Measurements from ENCODE around the gene FIGLA. TPM values are rescaled to one million over a fixed set of nuclear protein-coding genes. Genes with fewer than 3 reads are reported as not detected.
"Not testable (repeated sequence)": the region's sequence is repeated elsewhere in the genome, so short reads cannot be mapped to it uniquely, and the experiment has no call there.

Gene FIGLA
- total RNA-seq, 4 donors from 2014 or later, result not detected

DNA sequence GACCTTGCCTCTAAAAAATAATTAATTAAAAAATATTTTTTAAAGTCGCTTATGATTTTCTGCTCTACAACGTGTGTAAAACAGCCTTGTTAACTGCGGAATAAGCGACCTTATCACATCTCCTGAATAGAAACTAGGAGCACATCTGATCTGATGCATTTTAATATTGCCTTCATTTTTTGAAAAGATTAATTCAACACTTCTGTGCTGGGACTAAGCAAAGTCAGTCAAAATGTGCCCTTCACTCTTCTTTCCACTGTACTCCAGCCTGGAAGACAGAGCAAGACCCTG, 17.3 kb upstream of the FIGLA start:
- intact Hi-C loops (cut with DNase I; ENCODE audit: low total_unique reads), result no loop called here

DNA sequence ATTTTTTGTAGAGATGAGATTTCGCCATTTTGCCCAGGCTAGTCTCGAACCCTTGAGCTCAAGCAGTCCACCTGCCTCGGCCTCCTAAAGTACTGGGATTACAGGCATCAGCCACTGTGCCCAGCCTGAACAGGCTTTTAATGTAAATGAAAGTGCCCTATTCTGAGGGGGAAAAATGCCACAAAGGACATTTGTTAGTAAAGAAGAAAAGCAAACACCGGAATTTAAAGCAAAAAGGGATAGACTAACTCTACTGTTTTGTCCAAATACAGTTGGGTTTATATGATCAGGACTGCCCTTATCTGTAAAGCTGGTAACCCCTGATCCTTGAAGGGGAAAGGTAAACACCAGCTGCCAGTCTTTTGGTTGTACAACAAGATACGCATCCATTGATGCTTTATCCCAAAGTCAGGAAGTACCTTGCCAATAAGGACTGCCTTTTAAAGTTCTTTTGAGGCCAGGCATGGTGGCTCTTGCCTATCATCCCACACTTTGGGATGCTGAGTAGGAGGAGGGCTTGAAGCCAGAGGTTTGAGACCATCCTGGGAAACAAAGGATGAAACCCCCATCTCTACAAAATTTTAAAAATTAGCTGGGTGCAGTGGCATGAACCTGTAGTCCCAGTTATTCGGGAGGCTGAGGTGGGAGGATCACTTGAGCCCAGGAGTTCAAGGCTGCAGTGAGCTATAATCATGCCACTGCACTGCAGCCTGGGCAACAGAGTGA, 16.8 kb upstream of the FIGLA start:
- intact Hi-C loops (cut with DNase I; ENCODE audit: low total_unique reads), result no loop called here
- 87 to 92% methylated on average over 6 of the region's 6 CpGs for WGBS, 2 donors
- TF ChIP-seq POLR2A (IDR thresholded peaks at IDR 0.05) (no peak), CTCF (IDR thresholded peaks at IDR 0.05) (no peak)
- no peak overlapping the region for H3K4me3 ChIP-seq (ENCODE audit: low read depth, poor library complexity, severe bottlenecking)
- DNase-seq (ENCODE audit: low spot score in 2 of 2), result no peak

More for the DNA sequence above, 17.3 kb upstream of the FIGLA start:
- WGBS, 2 donors, result 72 to 83% methylated on average over 4 of the region's 4 CpGs
- TF ChIP-seq CTCF (IDR thresholded peaks at IDR 0.05), result no peak
- H3K4me3 ChIP-seq (ENCODE audit: low read depth, poor library complexity, severe bottlenecking), result no peak overlapping the region
- no peak for DNase-seq (ENCODE audit: low spot score in 2 of 2)

GRCh38 chr2:70806620-70807019, 16.2 kb upstream of the FIGLA start:
- WGBS, 2 donors, result 53 to 56% methylated on average over 6 of the region's 6 CpGs
- TF ChIP-seq POLR2A (IDR thresholded peaks at IDR 0.05) (no peak), CTCF (IDR thresholded peaks at IDR 0.05) (no peak)
- no peak overlapping the region for H3K4me3 ChIP-seq (ENCODE audit: low read depth, poor library complexity, severe bottlenecking)
- DNase-seq (ENCODE audit: low spot score in 2 of 2), result no peak
- intact Hi-C loops (cut with DNase I; ENCODE audit: low total_unique reads), result no loop called here

DNA sequence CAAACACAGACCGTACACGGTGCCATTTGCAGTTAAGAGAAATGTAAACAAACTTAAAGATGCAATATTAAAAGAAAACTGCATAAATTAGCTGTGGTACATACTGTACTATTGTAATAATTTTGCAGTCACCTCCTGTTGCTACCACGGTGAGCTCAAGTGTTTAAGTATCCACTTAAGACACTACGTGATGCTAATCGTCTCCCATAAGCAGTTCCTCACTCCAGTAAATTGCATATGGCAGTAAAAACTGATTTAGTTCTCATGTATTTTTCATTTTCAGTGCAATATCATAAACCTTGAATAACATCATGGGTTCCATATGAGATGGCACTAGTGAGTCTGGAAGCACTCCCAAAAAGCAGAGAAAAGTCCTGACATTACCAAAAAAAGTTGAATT, 15.6 kb upstream of the FIGLA start:
- TF ChIP-seq CTCF (IDR thresholded peaks at IDR 0.05) (no peak), POLR2A (IDR thresholded peaks at IDR 0.05) (no peak)
- no peak for DNase-seq (ENCODE audit: low spot score in 2 of 2)
- 66 to 84% methylated on average over 5 of the region's 5 CpGs for WGBS, 2 donors
- intact Hi-C loops (cut with DNase I; ENCODE audit: low total_unique reads), result no loop called here
- no peak overlapping the region for H3K4me3 ChIP-seq (ENCODE audit: low read depth, poor library complexity, severe bottlenecking)

DNA sequence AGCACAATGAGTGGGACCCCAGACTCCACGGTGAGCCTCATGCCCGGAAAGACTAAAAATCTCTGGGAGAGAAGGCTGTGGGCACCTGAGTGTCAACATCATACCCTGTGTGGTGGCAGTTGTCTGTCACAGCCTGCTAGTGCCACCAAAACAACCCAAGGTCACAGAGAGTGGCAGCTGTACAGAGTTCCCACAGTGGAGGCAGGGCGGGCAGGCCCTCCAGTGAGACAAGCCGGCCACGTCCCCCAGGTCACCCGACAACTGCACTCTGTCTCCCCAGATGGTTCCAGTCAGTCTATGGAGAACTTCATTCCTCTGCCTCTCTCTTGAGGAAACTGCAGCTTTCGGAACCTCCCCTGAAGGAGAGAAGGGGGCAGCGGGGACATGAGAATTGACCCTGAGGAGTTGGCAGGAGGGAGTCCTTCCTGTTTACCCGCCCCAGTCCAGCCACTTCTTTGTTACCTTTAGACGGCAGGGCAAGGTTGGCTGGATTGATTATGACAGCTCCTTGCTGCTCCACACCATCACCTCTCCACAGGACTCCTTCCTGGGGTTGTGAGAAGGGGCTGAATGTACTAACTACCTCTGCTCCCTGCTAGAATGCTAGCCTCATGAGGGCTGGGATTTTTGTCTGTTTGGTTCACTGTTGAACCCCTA, 11.3 kb upstream of the FIGLA start:
- intact Hi-C loops (cut with DNase I; ENCODE audit: low total_unique reads), result no loop called here
- TF ChIP-seq POLR2A (IDR thresholded peaks at IDR 0.05), result no peak
- no peak for TF ChIP-seq CTCF (IDR thresholded peaks at IDR 0.05)
- no peak overlapping the region for H3K4me3 ChIP-seq (ENCODE audit: low read depth, poor library complexity, severe bottlenecking)
- WGBS, 2 donors, result 72 to 77% methylated on average over 10 of the region's 10 CpGs
- DNase-seq (ENCODE audit: low spot score in 2 of 2), result no peak

- no peak for TF ChIP-seq POLR2A (IDR thresholded peaks at IDR 0.05)
Observed at GRCh38 chr2:70799706-70800105, 9.3 kb upstream of the FIGLA start.

DNA sequence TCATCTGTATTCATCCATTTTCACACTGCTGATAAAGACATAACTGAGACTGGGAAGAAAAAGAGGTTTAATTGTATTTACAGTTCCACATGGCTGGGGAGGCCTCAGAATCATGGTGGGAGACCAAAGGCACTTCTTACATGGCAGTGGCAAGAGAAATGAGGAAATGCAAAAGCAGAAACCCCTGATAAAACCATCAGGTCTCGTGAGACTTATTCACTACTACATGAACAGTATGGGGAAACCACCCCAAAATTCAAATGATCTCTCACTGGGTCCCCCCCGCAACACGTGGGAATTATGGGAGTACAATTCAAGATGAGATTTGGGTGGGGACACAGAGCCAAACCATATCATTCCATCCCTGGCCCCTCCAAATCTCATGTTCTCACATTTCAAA, 7.6 kb upstream of the FIGLA start:
- intact Hi-C loops (cut with DNase I; ENCODE audit: low total_unique reads); H3K4me3 ChIP-seq (ENCODE audit: low read depth, poor library complexity, severe bottlenecking); DNase-seq (ENCODE audit: low spot score in 2 of 2): not testable (repeated sequence)
- WGBS, 2 donors, result 80 to 86% methylated on average over 3 of the region's 3 CpGs

More at GRCh38 chr2:70799706-70800105, 9.3 kb upstream of the FIGLA start:
- no peak for DNase-seq (ENCODE audit: low spot score in 2 of 2)
- no peak overlapping the region for H3K4me3 ChIP-seq (ENCODE audit: low read depth, poor library complexity, severe bottlenecking)
- intact Hi-C loops (cut with DNase I; ENCODE audit: low total_unique reads), result no loop called here
- 87 to 96% methylated on average over 2 of the region's 2 CpGs for WGBS, 2 donors

Data from lower leg skin (tissue), 4 donors.